Mesenchymal stem cell (in vitro differentiated cells and primary cell): ENCODE results near the gene BTBD6.
A peak's percentile ranks its signal among the peaks of the same experiment; 100 is the strongest.

ENCODE experiments used
- DNase-seq: peaks from one replicate; pipeline ENCODE4 v3.0.0-alpha.2; 2013
- H2AFZ ChIP-seq: one replicate; pipeline ENCODE4 v1.6.1; 2013; ENCODE audit warnings: low read depth, mild to moderate bottlenecking, control low read depth, inconsistent platforms, low read length, moderate library complexity
- H2AK5ac ChIP-seq: 2 replicates; pipeline ENCODE4 v1.6.1; 2013; ENCODE audit warnings: low read length, moderate library complexity, mild to moderate bottlenecking, inconsistent platforms; ENCODE audit not compliant: severe bottlenecking
- H2BK120ac ChIP-seq: one replicate; pipeline ENCODE4 v1.6.1; 2013; ENCODE audit warnings: low read depth, mild to moderate bottlenecking, inconsistent platforms, low read length, moderate library complexity
- H2BK12ac ChIP-seq, 2 experiments: one replicate each; pipeline ENCODE4 v1.6.1; 2013; ENCODE audit warnings: inconsistent platforms in 2 of 2, low read length in 2 of 2, mild to moderate bottlenecking in 2 of 2, moderate library complexity in 2 of 2, control low read depth in 1 of 2
- H2BK15ac ChIP-seq: one replicate; pipeline ENCODE4 v1.6.1; 2013; ENCODE audit warnings: mild to moderate bottlenecking, low read depth, inconsistent platforms; ENCODE audit not compliant: poor library complexity, severe bottlenecking
- H2BK5ac ChIP-seq: 2 replicates; pipeline ENCODE4 v1.6.1; 2013; ENCODE audit warnings: low read depth, mild to moderate bottlenecking, low read length, control low read depth, inconsistent platforms; ENCODE audit not compliant: poor library complexity, severe bottlenecking
- H3K14ac ChIP-seq, 2 experiments: one replicate each; pipeline ENCODE4 v1.6.1; 2013; ENCODE audit warnings: inconsistent platforms in 2 of 2, low read length in 2 of 2, control low read depth in 1 of 2, mild to moderate bottlenecking in 1 of 2, moderate library complexity in 1 of 2
- H3K18ac ChIP-seq, 2 experiments: one replicate each; pipeline ENCODE4 v1.6.1; 2013; ENCODE audit warnings: inconsistent platforms in 2 of 2, low read length in 2 of 2, control low read depth in 1 of 2, low read depth in 1 of 2, mild to moderate bottlenecking in 1 of 2
- H3K23ac ChIP-seq, 2 experiments: one replicate each; pipeline ENCODE4 v1.6.1; 2013; ENCODE audit warnings: inconsistent platforms in 2 of 2, low read length in 2 of 2, mild to moderate bottlenecking in 2 of 2, moderate library complexity in 2 of 2, control low read depth in 1 of 2
- H3K27ac ChIP-seq: 2 replicates; pipeline ENCODE4 v1.5.1; 2013; ENCODE audit warnings: mild to moderate bottlenecking, moderate library complexity, low read length, control low read depth, inconsistent platforms; ENCODE audit not compliant: poor library complexity, severe bottlenecking
- H3K27me3 ChIP-seq, 2 experiments: 2 replicates each; pipeline versions ENCODE4 v1.6.1 to v1.7.0; 2013; ENCODE audit warnings: low read length in 2 of 2, mild to moderate bottlenecking in 2 of 2, moderate library complexity in 2 of 2, control low read depth in 1 of 2, inconsistent platforms in 1 of 2; ENCODE audit not compliant: control insufficient read depth in 1 of 2, insufficient read depth in 1 of 2
- H3K36me3 ChIP-seq, 2 experiments: 2 replicates each; pipeline versions ENCODE4 v1.6.1 to v1.7.0; 2013; ENCODE audit warnings: low read length in 2 of 2, control low read depth in 1 of 2, inconsistent platforms in 1 of 2, low read depth in 1 of 2, mild to moderate bottlenecking in 1 of 2; ENCODE audit not compliant: insufficient read depth in 2 of 2, control insufficient read depth in 1 of 2
- H3K4ac ChIP-seq, 2 experiments: one replicate each; pipeline ENCODE4 v1.6.1; 2013; ENCODE audit warnings: inconsistent platforms in 2 of 2, low read length in 2 of 2, mild to moderate bottlenecking in 2 of 2, moderate library complexity in 2 of 2, control low read depth in 1 of 2, low read depth in 1 of 2
- H3K4me1 ChIP-seq: 2 replicates; pipeline ENCODE4 v1.6.1; 2013; ENCODE audit warnings: low read depth, low read length, control low read depth; ENCODE audit not compliant: control insufficient read depth, insufficient read depth
- H3K4me2 ChIP-seq: 2 replicates; pipeline ENCODE4 v1.6.1; 2013; ENCODE audit warnings: low read length, mild to moderate bottlenecking, inconsistent platforms; ENCODE audit not compliant: poor library complexity, severe bottlenecking
- H3K4me3 ChIP-seq, 2 experiments: 2 replicates each; pipeline versions ENCODE4 v1.5.1 to v1.7.0; 2013; ENCODE audit warnings: low read length in 2 of 2, mild to moderate bottlenecking in 2 of 2, control low read depth in 1 of 2, low read depth in 1 of 2; ENCODE audit not compliant: insufficient read depth in 1 of 2
- H3K79me1 ChIP-seq: replicated peaks from 2 replicates; pipeline ENCODE4 v1.6.1; 2013; ENCODE audit warnings: mild to moderate bottlenecking, control low read depth, low read length, inconsistent platforms; ENCODE audit not compliant: poor library complexity, severe bottlenecking
- H3K9ac ChIP-seq: 2 replicates; pipeline ENCODE4 v1.7.0; 2013; ENCODE audit warnings: mild to moderate bottlenecking, low read length, moderate library complexity
- H3K9me3 ChIP-seq: 2 replicates; pipeline ENCODE4 v1.7.0; 2013; ENCODE audit warnings: mild to moderate bottlenecking, low read length; ENCODE audit not compliant: control insufficient read depth
- H4K8ac ChIP-seq: one replicate; pipeline ENCODE4 v1.6.1; 2013; ENCODE audit warnings: inconsistent platforms, mild to moderate bottlenecking, low read length, moderate library complexity
- H4K91ac ChIP-seq: one replicate; pipeline ENCODE4 v1.6.1; 2013; ENCODE audit warnings: mild to moderate bottlenecking, low read length, inconsistent platforms
- WGBS: methylation state at CpG from one replicate; pipeline ENCODE4 v1.1.7; 2013; ENCODE audit warnings: mixed read lengths; 5-methylcytosine and 5-hydroxymethylcytosine counted together

Gene BTBD6

GRCh38 chr14:105203701-105204100 lies 44.6 kb upstream of the BTBD6 start:
- H3K9me3 ChIP-seq: no peaks in the 10 kb centered on the region
- H2BK15ac ChIP-seq: no peak overlapping the region
- no peak overlapping the region for H2BK120ac ChIP-seq
- H3K23ac ChIP-seq: no peak overlapping the region
- H3K27me3 ChIP-seq: peaks cover 0 to 38% of the 10 kb centered on the region in 2 experiments
- no peak overlapping the region for H3K27ac ChIP-seq
- H2BK5ac ChIP-seq: no peak overlapping the region
- no peak overlapping the region for H4K91ac ChIP-seq
- H3K4me2 ChIP-seq: no peak overlapping the region
- peaks cover 32% of the 10 kb centered on the region for H3K4me1 ChIP-seq
- H3K4ac ChIP-seq: no peak overlapping the region
- H3K14ac ChIP-seq: no peak overlapping the region
- no peak for DNase-seq
- no peak overlapping the region for H4K8ac ChIP-seq
- H3K79me1 ChIP-seq: no peaks in the 10 kb centered on the region
- H3K9ac ChIP-seq: no peak overlapping the region
- no peak overlapping the region for H2AFZ ChIP-seq
- H2AK5ac ChIP-seq: no peak overlapping the region
- no peak overlapping the region for H3K4me3 ChIP-seq
- no peak overlapping the region for H3K18ac ChIP-seq
- WGBS: 66% methylated on average over 6 of the region's 6 CpGs
- peaks cover 0 to 14% of the 10 kb centered on the region in 2 experiments for H3K36me3 ChIP-seq
- H2BK12ac ChIP-seq: no peak overlapping the region

GRCh38 chr14:105204206-105204930 lies 44.0 kb upstream of the BTBD6 start:
- Histone ChIP-seq H3K4ac (no peak overlapping the region), H3K27me3 (peaks cover 0 to 32% of the 10 kb centered on the region in 2 experiments), H3K79me1 (no peaks in the 10 kb centered on the region), H3K23ac (no peak overlapping the region), H3K36me3 (peaks cover 0 to 20% of the 10 kb centered on the region in 2 experiments), H3K27ac (no peak overlapping the region), H3K4me1 (peaks cover 25% of the 10 kb centered on the region), H2AFZ (no peak overlapping the region), H2BK15ac (no peak overlapping the region), H2BK12ac (no peak overlapping the region), H3K14ac (no peak overlapping the region), H3K18ac (no peak overlapping the region), H4K91ac (peak overlapping the region; percentile 55), H3K4me2 (no peak overlapping the region), H2AK5ac (no peak overlapping the region), H3K4me3 (no peak overlapping the region), H4K8ac (no peak overlapping the region), H2BK120ac (no peak overlapping the region), H3K9me3 (no peaks in the 10 kb centered on the region), H2BK5ac (no peak overlapping the region), H3K9ac (no peak overlapping the region)
- WGBS: 78% methylated on average over 22 of the region's 24 CpGs
- DNase-seq: no peak

- H3K36me3 ChIP-seq: peaks cover 2 to 28% of the 10 kb centered on the region in 2 experiments
- no peak overlapping the region for H2BK5ac ChIP-seq
- no peak overlapping the region for H3K4me2 ChIP-seq
- peaks cover 0 to 24% of the 10 kb centered on the region in 2 experiments for H3K27me3 ChIP-seq
- no peaks in the 10 kb centered on the region for H3K79me1 ChIP-seq
- WGBS: 82% methylated on average over 19 of the region's 21 CpGs
- no peak for DNase-seq
- no peak overlapping the region for H2BK120ac ChIP-seq
- H2BK15ac ChIP-seq: no peak overlapping the region
- H4K8ac ChIP-seq: peak overlapping the region; percentile 42
- H3K23ac ChIP-seq: no peak overlapping the region
- H2AFZ ChIP-seq: no peak overlapping the region
- no peak overlapping the region for H3K27ac ChIP-seq
- no peak overlapping the region for H3K9ac ChIP-seq
- H2AK5ac ChIP-seq: no peak overlapping the region
- H3K4ac ChIP-seq: no peak overlapping the region
- no peak overlapping the region for H3K4me3 ChIP-seq
- no peak overlapping the region for H2BK12ac ChIP-seq
- H3K4me1 ChIP-seq: peaks cover 24% of the 10 kb centered on the region
- H4K91ac ChIP-seq: peak overlapping the region; percentile 34
- no peaks in the 10 kb centered on the region for H3K9me3 ChIP-seq
- H3K18ac ChIP-seq: no peak overlapping the region
- no peak overlapping the region for H3K14ac ChIP-seq
These were observed 43.2 kb upstream of the BTBD6 start for GRCh38 chr14:105204931-105205672.

GRCh38 chr14:105205673-105206208 lies 42.6 kb upstream of the BTBD6 start:
- Histone ChIP-seq H3K18ac (no peak overlapping the region), H2AK5ac (no peak overlapping the region), H2BK15ac (no peak overlapping the region), H3K4me3 (no peak overlapping the region), H2BK12ac (no peak overlapping the region), H3K4me2 (no peak overlapping the region), H3K14ac (no peak overlapping the region), H2BK5ac (no peak overlapping the region), H3K27me3 (peaks cover 0 to 18% of the 10 kb centered on the region in 2 experiments), H2AFZ (no peak overlapping the region), H4K91ac (peak overlapping the region; percentile 43), H3K27ac (no peak overlapping the region), H3K9ac (no peak overlapping the region), H3K23ac (no peak overlapping the region), H3K36me3 (peaks cover 5 to 34% of the 10 kb centered on the region in 2 experiments), H3K79me1 (no peaks in the 10 kb centered on the region), H3K4me1 (peaks cover 24% of the 10 kb centered on the region), H2BK120ac (no peak overlapping the region), H4K8ac (peak overlapping the region; percentile 3), H3K4ac (no peak overlapping the region), H3K9me3 (no peaks in the 10 kb centered on the region)
- DNase-seq: no peak
- 71% methylated on average over 12 of the region's 12 CpGs for WGBS
